ENCODE data around the gene AHNAK2.

DNA sequence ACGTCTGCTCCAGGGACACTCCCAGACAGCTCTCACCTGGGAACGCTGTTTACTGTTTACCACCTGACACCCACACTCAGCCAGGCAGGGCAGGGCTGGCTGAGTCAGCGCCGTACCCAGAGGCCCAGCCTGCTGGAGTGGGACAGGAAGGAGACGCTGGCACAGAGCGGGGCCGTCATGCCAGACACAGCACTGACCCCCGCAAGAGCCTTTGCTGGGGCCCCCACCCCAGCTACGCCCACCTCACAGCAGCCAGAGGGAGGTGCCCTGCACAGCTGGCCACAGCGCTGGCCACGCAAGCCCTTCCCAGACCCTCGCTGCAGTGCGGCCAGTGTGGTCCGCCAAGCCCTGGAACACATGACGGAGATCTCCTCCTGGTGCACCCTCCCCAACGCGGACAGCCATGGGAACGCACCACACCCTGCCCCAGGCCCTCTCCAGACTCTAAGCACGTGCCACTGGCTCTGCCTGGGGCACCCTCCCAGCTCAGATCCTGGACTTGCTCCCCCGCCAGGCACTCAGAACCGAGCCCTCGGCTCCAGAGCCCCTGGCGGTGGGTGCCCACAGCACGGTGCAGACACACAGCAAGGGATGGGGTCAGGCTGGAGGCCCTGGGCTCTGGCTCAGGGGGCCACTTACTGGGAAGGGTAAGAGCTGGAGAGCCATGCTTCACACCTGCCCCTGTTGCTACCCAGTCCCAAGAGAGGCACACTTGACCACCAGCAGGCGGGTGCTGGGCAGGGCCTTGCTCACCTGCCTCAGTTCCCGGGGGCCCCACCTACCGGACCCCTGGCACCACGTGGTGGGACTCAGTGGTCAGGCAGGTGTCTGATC is 5.7 kb downstream of the AHNAK2 start:
- TF ChIP-seq EZH2phosphoT487 (IDR thresholded peaks at IDR 0.05; ENCODE audit: insufficient read depth, low read depth) (no peak), EZH2 (IDR thresholded peaks at IDR 0.05; ENCODE audit: insufficient read depth, poor library complexity, severe bottlenecking) (no peak)
